ENCODE measurements around the gene XXYLT1. TPM values are rescaled to one million over a fixed set of nuclear protein-coding genes. Genes with fewer than 3 reads are reported as not detected.

Gene XXYLT1
- total RNA-seq, 1 experiment from 2014 or later: 25.5 TPM

- H3K9ac ChIP-seq (ENCODE audit: low read length): no peak overlapping the region
- ChIA-PET CTCF (no interaction called here), POLR2A (ENCODE audit: unreplicated experiment) (no interaction called here)
- no peaks in the 10 kb centered on the region for H3K79me2 ChIP-seq (ENCODE audit: low read length)
- peaks cover 33% of the 10 kb centered on the region for H3K4me1 ChIP-seq (ENCODE audit: insufficient read depth, low read length)
- H3K9me3 ChIP-seq (ENCODE audit: low read length): no peaks in the 10 kb centered on the region
- H3K27ac ChIP-seq (ENCODE audit: low read length): no peak overlapping the region
- no peak overlapping the region for H3K4me2 ChIP-seq (ENCODE audit: low read length)
- no peak overlapping the region for H2AFZ ChIP-seq (ENCODE audit: low read length)
- no TSS peak for BruUV-seq (replicated peaks)
- DNase-seq: no peak
- no peaks in the 10 kb centered on the region for H4K20me1 ChIP-seq (ENCODE audit: low read length)
- intact Hi-C loops (cut with micrococcal nuclease): no loop called here
- H3K27me3 ChIP-seq (ENCODE audit: low read length): no peaks in the 10 kb centered on the region
- H3K4me3 ChIP-seq (ENCODE audit: low read length): no peak overlapping the region
- H3K9me2 ChIP-seq (replicated peaks; ENCODE audit: low read length): no peaks in the 10 kb centered on the region
- H3F3A ChIP-seq (ENCODE audit: low read length, unreplicated experiment): no peaks in the 10 kb centered on the region
- TF ChIP-seq EZH2phosphoT487 (IDR thresholded peaks at IDR 0.05; ENCODE audit: borderline replicate concordance, low read length): no peak
- no peak for TF ChIP-seq EZH2 (IDR thresholded peaks at IDR 0.05; ENCODE audit: low read length, unreplicated experiment)
- no peak for TF ChIP-seq CTCF (conservative IDR thresholded peaks at IDR 0.05; ENCODE audit: low read depth, low read length)
- no peaks in the 10 kb centered on the region for H3K36me3 ChIP-seq (ENCODE audit: low read depth, low read length)
- ATAC-seq: no peak
Observed at GRCh38 chr3:195148549-195148948, 122.4 kb downstream of the XXYLT1 start.

- no peaks in the 10 kb centered on the region for H3K9me2 ChIP-seq (replicated peaks; ENCODE audit: low read length)
- H3F3A ChIP-seq (ENCODE audit: low read length, unreplicated experiment): no peaks in the 10 kb centered on the region
- no peaks in the 10 kb centered on the region for H3K9me3 ChIP-seq (ENCODE audit: low read length)
- H3K36me3 ChIP-seq (ENCODE audit: low read depth, low read length): no peaks in the 10 kb centered on the region
- H3K27me3 ChIP-seq (ENCODE audit: low read length): no peaks in the 10 kb centered on the region
- POLR2A ChIA-PET (ENCODE audit: unreplicated experiment): no interaction called here
- TF ChIP-seq EZH2phosphoT487 (IDR thresholded peaks at IDR 0.05; ENCODE audit: borderline replicate concordance, low read length): no peak
- no peak for TF ChIP-seq CTCF (conservative IDR thresholded peaks at IDR 0.05; ENCODE audit: low read depth, low read length)
- no peak for TF ChIP-seq EZH2 (IDR thresholded peaks at IDR 0.05; ENCODE audit: low read length, unreplicated experiment)
- BruUV-seq (replicated peaks): no TSS peak
- H3K4me2 ChIP-seq (ENCODE audit: low read length): no peak overlapping the region
- H3K79me2 ChIP-seq (ENCODE audit: low read length): no peaks in the 10 kb centered on the region
- peaks cover 28% of the 10 kb centered on the region for H3K4me1 ChIP-seq (ENCODE audit: insufficient read depth, low read length)
- no peaks in the 10 kb centered on the region for H4K20me1 ChIP-seq (ENCODE audit: low read length)
- intact Hi-C loops (cut with micrococcal nuclease): no loop called here
- H2AFZ ChIP-seq (ENCODE audit: low read length): no peak overlapping the region
- H3K27ac ChIP-seq (ENCODE audit: low read length): no peak overlapping the region
- H3K9ac ChIP-seq (ENCODE audit: low read length): no peak overlapping the region
- ATAC-seq (no peak), DNase-seq (no peak)
- CTCF ChIA-PET: no interaction called here
- H3K4me3 ChIP-seq (ENCODE audit: low read length): no peak overlapping the region
Observed at GRCh38 chr3:195147649-195148080, 123.3 kb downstream of the XXYLT1 start.

- Histone ChIP-seq H3K4me2 (ENCODE audit: low read length) (no peak overlapping the region), H3K79me2 (ENCODE audit: low read length) (no peaks in the 10 kb centered on the region), H2AFZ (ENCODE audit: low read length) (no peak overlapping the region), H3K36me3 (ENCODE audit: low read depth, low read length) (0 out of 2 replicates have a peak, but pooled peaks cover 2% of the 10 kb centered on the region), H3K27ac (ENCODE audit: low read length) (no peak overlapping the region), H3K4me1 (ENCODE audit: insufficient read depth, low read length) (peaks cover 14% of the 10 kb centered on the region), H3K9me3 (ENCODE audit: low read length) (no peaks in the 10 kb centered on the region), H4K20me1 (ENCODE audit: low read length) (no peaks in the 10 kb centered on the region), H3K4me3 (ENCODE audit: low read length) (no peak overlapping the region), H3F3A (ENCODE audit: low read length, unreplicated experiment) (no peaks in the 10 kb centered on the region), H3K27me3 (ENCODE audit: low read length) (no peaks in the 10 kb centered on the region), H3K9ac (ENCODE audit: low read length) (no peak overlapping the region), H3K9me2 (replicated peaks; ENCODE audit: low read length) (no peaks in the 10 kb centered on the region)
- POLR2A ChIA-PET (ENCODE audit: unreplicated experiment): no interaction called here
- no peak for DNase-seq
- intact Hi-C loops (cut with micrococcal nuclease): no loop called here
- no peak for ATAC-seq
- BruUV-seq (replicated peaks): no TSS peak
- TF ChIP-seq EZH2phosphoT487 (IDR thresholded peaks at IDR 0.05; ENCODE audit: borderline replicate concordance, low read length) (no peak), CTCF (conservative IDR thresholded peaks at IDR 0.05; ENCODE audit: low read depth, low read length) (no peak), EZH2 (IDR thresholded peaks at IDR 0.05; ENCODE audit: low read length, unreplicated experiment) (no peak)
- CTCF ChIA-PET: interaction anchor here (0.8 kb wide), 1 partner anchor 39 kb away, joined by 3 read pairs; no protein-coding TSS in a partner anchor
Observed at GRCh38 chr3:195146131-195146530, 124.8 kb downstream of the XXYLT1 start.
